ENCODE results near the gene OR52E6. TPM values are rescaled to one million over a fixed set of nuclear protein-coding genes. Genes with fewer than 3 reads are reported as not detected.

Gene OR52E6
- polyA plus RNA-seq, 3 donors: not detected

DNA sequence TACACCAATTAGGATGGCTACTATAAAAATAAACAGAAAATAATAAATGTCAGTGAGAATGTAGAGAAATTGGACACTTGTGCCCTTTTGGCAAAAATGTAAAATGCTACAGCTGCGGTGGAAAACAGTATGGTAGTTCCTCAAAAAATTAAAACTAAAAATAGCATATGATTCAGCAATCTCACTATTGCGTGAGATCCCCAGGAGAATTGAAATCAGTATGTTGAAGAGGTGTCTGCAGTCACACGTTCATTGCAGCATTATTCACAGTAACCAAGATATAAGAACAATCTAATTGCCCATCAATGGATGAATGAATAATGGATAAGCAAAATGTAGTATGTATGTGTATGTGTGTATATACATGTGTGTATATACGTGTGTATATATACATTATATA lies 26.2 kb downstream of the OR52E6 start:
- Histone ChIP-seq H3K4me1 (ENCODE audit: control insufficient read depth in 1 of 2, insufficient read depth in 2 of 2, low read length in 2 of 2) (peaks cover 24 to 37% of the 10 kb centered on the region in 2 donors), H3K27me3 (ENCODE audit: control insufficient read depth in 2 of 2, insufficient read depth in 2 of 2, low read length in 2 of 2) (no peaks in the 10 kb centered on the region), H3K36me3 (replicated peaks in 1 of 2; ENCODE audit: control insufficient read depth in 1 of 2, insufficient read depth in 2 of 2, low read length in 2 of 2) (no peaks in the 10 kb centered on the region), H4K20me1 (ENCODE audit: insufficient read depth, low read length) (no peaks in the 10 kb centered on the region), H3K79me2 (ENCODE audit: insufficient read depth, low read length) (no peaks in the 10 kb centered on the region), H3K4me2 (replicated peaks; ENCODE audit: extremely low read depth, low read length, poor library complexity, severe bottlenecking) (peak overlapping the region; percentile 47), H3K27ac (ENCODE audit: low read depth in 1 of 2, low read length in 2 of 2) (peak overlapping the region in 1 of 2 donors; percentile 73), H3K9me3 (replicated peaks in 1 of 2; ENCODE audit: control insufficient read depth in 1 of 2, insufficient read depth in 1 of 2, low read length in 2 of 2) (peaks cover 0 to 4% of the 10 kb centered on the region in 2 donors), H2AFZ (ENCODE audit: insufficient read depth, low read depth, low read length, poor library complexity, severe bottlenecking) (no peak overlapping the region), H3K9ac (ENCODE audit: insufficient read depth, low read length, poor library complexity, severe bottlenecking) (no peak overlapping the region), H3K4me3 (replicated peaks in 1 of 3; ENCODE audit: low read depth in 2 of 3, low read length in 3 of 3) (peak overlapping the region in 1 of 3 experiments; percentile 10)
- H3K9me3 Mint-ChIP-seq: peaks cover 0 to 8% (median 2%) of the 10 kb centered on the region in 7 donors
- H3K27ac Mint-ChIP-seq: peak overlapping the region; percentile 20 to 79 (median 44)
- TF ChIP-seq CTCF (IDR thresholded peaks at IDR 0.05): no peak
- WGBS (ENCODE audit: insufficient coverage): no CpG with 5 or more reads among the region's 4 CpGs
- H3K36me3 Mint-ChIP-seq: no peaks in the 10 kb centered on the region
- no peaks in the 10 kb centered on the region for H3K27me3 Mint-ChIP-seq (ENCODE audit: low read depth in 3 of 3)
- peak; percentile 81 to 91 (median 86) for DNase-seq
- H3K4me3 Mint-ChIP-seq: peak overlapping the region in 1 of 2 donors; percentile 65
- intact Hi-C loops (cut with micrococcal nuclease): loop anchor here in 1 of 2 donors (5.0 kb wide), 1 partner anchor 128 kb away; the partner anchor contains the start of genes TRIM22 and TRIM5
- peaks cover 32% of the 10 kb centered on the region for H3K4me1 Mint-ChIP-seq

- intact Hi-C loops (cut with micrococcal nuclease): loop anchor here (5.0 to 10.0 kb wide), 3 partner anchors 205 to 685 kb away; no protein-coding TSS in a partner anchor
- H3K27me3 ChIP-seq (ENCODE audit: control insufficient read depth in 2 of 2, insufficient read depth in 2 of 2, low read length in 2 of 2): no peaks in the 10 kb centered on the region
- TF ChIP-seq CTCF (IDR thresholded peaks at IDR 0.05): no peak
- H3K4me1 Mint-ChIP-seq: peaks cover 29% of the 10 kb centered on the region
- H3K9me3 ChIP-seq (replicated peaks in 1 of 2; ENCODE audit: control insufficient read depth in 1 of 2, insufficient read depth in 1 of 2, low read length in 2 of 2): no peaks in the 10 kb centered on the region
- H3K27ac ChIP-seq (ENCODE audit: low read depth in 1 of 2, low read length in 2 of 2): peak overlapping the region in 1 of 2 donors; percentile 77
- no peak overlapping the region for H3K4me3 Mint-ChIP-seq
- peaks cover 0 to 3% (median 0%) of the 10 kb centered on the region in 7 donors for H3K9me3 Mint-ChIP-seq
- H3K36me3 Mint-ChIP-seq: no peaks in the 10 kb centered on the region
- H3K27me3 Mint-ChIP-seq (ENCODE audit: low read depth in 3 of 3): peaks cover 0 to 5% (median 2%) of the 10 kb centered on the region in 3 donors
- no peaks in the 10 kb centered on the region for H3K36me3 ChIP-seq (replicated peaks in 1 of 2; ENCODE audit: control insufficient read depth in 1 of 2, insufficient read depth in 2 of 2, low read length in 2 of 2)
- H3K79me2 ChIP-seq (ENCODE audit: insufficient read depth, low read length): no peaks in the 10 kb centered on the region
- H3K4me2 ChIP-seq (replicated peaks; ENCODE audit: extremely low read depth, low read length, poor library complexity, severe bottlenecking): no peak overlapping the region
- H3K4me1 ChIP-seq (ENCODE audit: control insufficient read depth in 1 of 2, insufficient read depth in 2 of 2, low read length in 2 of 2): peaks cover 12 to 28% of the 10 kb centered on the region in 2 donors
- H4K20me1 ChIP-seq (ENCODE audit: insufficient read depth, low read length): no peaks in the 10 kb centered on the region
- 100% methylated on average over 1 of the region's 6 CpGs for WGBS (ENCODE audit: insufficient coverage)
- H2AFZ ChIP-seq (ENCODE audit: insufficient read depth, low read depth, low read length, poor library complexity, severe bottlenecking): peak overlapping the region; percentile 90
- no peak overlapping the region for H3K4me3 ChIP-seq (replicated peaks in 1 of 3; ENCODE audit: low read depth in 2 of 3, low read length in 3 of 3)
- DNase-seq: peak in 1 of 3 donors; percentile 14
- no peak overlapping the region for H3K9ac ChIP-seq (ENCODE audit: insufficient read depth, low read length, poor library complexity, severe bottlenecking)
- peak overlapping the region in 1 of 7 donors; percentile 17 for H3K27ac Mint-ChIP-seq
These were observed 31.5 kb downstream of the OR52E6 start for GRCh38 chr11:5809905-5810795.

Measured in CD14-positive monocyte (primary cell).